Endothelial cell of umbilical vein (primary cell): ENCODE data around the gene C14orf180. TPM values are rescaled to one million over a fixed set of nuclear protein-coding genes. Genes with fewer than 3 reads are reported as not detected.

ENCODE experiments used
- BruUV-seq: library from RNA; stranded (reverse); fragments of 400-500 nt; replicated peaks from 2 replicates; lab custom pipeline; 2021; lab: Mats Ljungman, UMichigan
- CTCF ChIA-PET: fragments of 300-600, 350-600 bp; sonication (Branson Sonifier 250); formaldehyde crosslinking; loops from one replicate; lab custom pipeline; 2021; ENCODE audit warnings: antibody characterized with exemption, inconsistent platforms; lab: Charles Lee
- POLR2A ChIA-PET: fragments of 300-600, 350-600 bp; sonication (Branson Sonifier 250); formaldehyde crosslinking; loops from one replicate; lab custom pipeline; 2021; ENCODE audit warnings: antibody characterized with exemption, inconsistent platforms; lab: Charles Lee
- DNase-seq: peaks from one replicate; pipeline ENCODE4 v3.0.0-alpha.2; 2011; ENCODE audit warnings: low read depth, low spot score
- FAIRE-seq: peaks from 2 replicates; lab custom pipeline; 2011; peaks lifted over from hg19 to GRCh38; lab: Jason Lieb, UNC
- H2AFZ ChIP-seq: 2 replicates; pipeline ENCODE4 v1.6.0; 2012; ENCODE audit warnings: low read depth, low read length, control low read depth, inconsistent platforms
- H3K27ac ChIP-seq: 2 replicates; pipeline ENCODE4 v1.5.1; 2011; ENCODE audit warnings: low read depth, mild to moderate bottlenecking, control low read depth, low read length, moderate library complexity; ENCODE audit not compliant: insufficient read depth
- H3K27me3 ChIP-seq, 2 experiments: 2 replicates each; pipeline versions ENCODE4 v1.6.0 to v1.6.1; 2011; ENCODE audit warnings: low read length in 2 of 2, mixed read lengths in 1 of 2; ENCODE audit not compliant: control insufficient read depth in 2 of 2, insufficient read depth in 2 of 2
- H3K36me3 ChIP-seq, 2 experiments: 2 replicates in 1 of 2; 3 replicates in 1 of 2; pipeline ENCODE4 v1.5.1; 2011; ENCODE audit warnings: low read length in 2 of 2, mild to moderate bottlenecking in 1 of 2, moderate library complexity in 1 of 2; ENCODE audit not compliant: control insufficient read depth in 2 of 2, insufficient read depth in 2 of 2; ENCODE audit errors: extremely low read depth in 1 of 2
- H3K4me1 ChIP-seq: 3 replicates; pipeline ENCODE4 v1.5.1; 2011; ENCODE audit warnings: mild to moderate bottlenecking, low read length; ENCODE audit not compliant: control insufficient read depth, insufficient read depth; ENCODE audit errors: extremely low read depth
- H3K4me2 ChIP-seq: 2 replicates; pipeline ENCODE4 v1.6.1; 2011; ENCODE audit warnings: low read length, control low read depth, mixed read lengths; ENCODE audit not compliant: insufficient read depth
- H3K4me3 ChIP-seq, 3 experiments: fragments of 200-600 bp in 1 of 3; sonication (generic), shearing (Covaris generic) in 1 of 3; replicated peaks in 1 of 3; 2 replicates each; pipeline ENCODE4 v1.5.1; 2011 to 2016; ENCODE audit warnings: control low read depth in 3 of 3, low read length in 3 of 3, mild to moderate bottlenecking in 2 of 3, inconsistent platforms in 1 of 3, low read depth in 1 of 3, moderate library complexity in 1 of 3; ENCODE audit not compliant: insufficient read depth in 1 of 3
- H3K79me2 ChIP-seq: 2 replicates; pipeline ENCODE4 v1.6.0; 2012; ENCODE audit warnings: low read length, inconsistent platforms; ENCODE audit not compliant: control insufficient read depth, insufficient read depth
- H3K9ac ChIP-seq: replicated peaks from 2 replicates; pipeline ENCODE3; 2011; ENCODE audit warnings: low read length, control low read depth; ENCODE audit not compliant: insufficient read depth; ENCODE audit errors: extremely low read depth
- H3K9me1 ChIP-seq: replicated peaks from 3 replicates; pipeline ENCODE4 v1.6.0; 2011; ENCODE audit warnings: mild to moderate bottlenecking, low read length; ENCODE audit not compliant: control insufficient read depth, insufficient read depth; ENCODE audit errors: extremely low read depth
- H3K9me3 ChIP-seq: replicated peaks from 2 replicates; pipeline ENCODE4 v1.5.1; 2012; ENCODE audit warnings: low read length, inconsistent platforms; ENCODE audit not compliant: control insufficient read depth, insufficient read depth
- H4K20me1 ChIP-seq: replicated peaks from 2 replicates; pipeline ENCODE3; 2011; ENCODE audit warnings: mild to moderate bottlenecking, low read length; ENCODE audit not compliant: control insufficient read depth, insufficient read depth; ENCODE audit errors: extremely low read depth
- CTCF ChIP-seq, 2 donors: IDR thresholded peaks; 1 replicate in 1 of 2; 2 replicates in 1 of 2; pipeline ENCODE4 v1.5.1; 2011; ENCODE audit warnings: low read length in 2 of 2, mild to moderate bottlenecking in 2 of 2, moderate library complexity in 2 of 2, control low read depth in 1 of 2, inconsistent platforms in 1 of 2, low read depth in 1 of 2; ENCODE audit not compliant: insufficient read depth in 1 of 2; ENCODE audit errors: extremely low read depth in 1 of 2
- EZH2 ChIP-seq: IDR thresholded peaks from 2 replicates; pipeline ENCODE4 v1.6.1; 2012; ENCODE audit warnings: borderline replicate concordance, low read depth, mild to moderate bottlenecking, moderate library complexity, low read length, inconsistent platforms; ENCODE audit not compliant: severe bottlenecking
- FOS ChIP-seq: IDR thresholded peaks from 2 replicates; pipeline ENCODE4 v1.6.1; 2011; ENCODE audit warnings: mild to moderate bottlenecking, low read length, moderate library complexity, borderline replicate concordance; ENCODE audit not compliant: insufficient read depth
- GATA2 ChIP-seq: IDR thresholded peaks from 2 replicates; pipeline ENCODE4 v1.7.0; 2011; ENCODE audit warnings: low read depth, mild to moderate bottlenecking, moderate library complexity, mixed read lengths, low read length; ENCODE audit not compliant: insufficient read length, insufficient read depth
- JUN ChIP-seq: IDR thresholded peaks from 2 replicates; pipeline ENCODE4 v1.6.1; 2011; ENCODE audit warnings: borderline replicate concordance, low read depth; ENCODE audit not compliant: insufficient read length, insufficient read depth
- MAX ChIP-seq: IDR thresholded peaks from 2 replicates; pipeline ENCODE4 v1.6.1; 2011; ENCODE audit not compliant: insufficient read depth, insufficient read length
- MYC ChIP-seq: IDR thresholded peaks from one replicate; pipeline ENCODE4 v1.6.1; 2011; ENCODE audit warnings: mild to moderate bottlenecking, low read depth, low read length
- POLR2A ChIP-seq: IDR thresholded peaks from 2 replicates; pipeline ENCODE4 v1.6.1; 2012; ENCODE audit warnings: low read depth, mild to moderate bottlenecking, control low read depth, low read length
- POLR2AphosphoS5 ChIP-seq: IDR thresholded peaks from 2 replicates; pipeline ENCODE4 v1.6.1; 2012; ENCODE audit warnings: low read depth, mild to moderate bottlenecking, control low read depth, low read length, moderate library complexity; ENCODE audit not compliant: insufficient read depth
- dilution Hi-C: fragments of 300-500 bp; cut with MboI; formaldehyde crosslinking; loops from one replicate; pipeline ENCODE4 v1.15.0; 2019; ENCODE audit warnings: low sequenced_read_pairs; ENCODE audit not compliant: extremely low pct_ligation_motif_present
- intact Hi-C: fragments of 100-400 bp; cut with micrococcal nuclease; formaldehyde crosslinking; loops from one replicate; pipeline ENCODE4 v1.10.0; 2022
- polyA plus RNA-seq, 4 experiments: library from polyadenylated mRNA; depleted of rRNA in 3 of 4; stranded (reverse) in 3 of 4; unstranded in 1 of 4; fragments of >200 nt; gene quantifications; 2 replicates each; pipeline versions ENCODE4 v1.2.1 to v1.2.3, GENCODE V29; 2011 to 2012; ENCODE audit warnings: missing spikeins in 1 of 4
- total RNA-seq: library from RNA; stranded (reverse); gene quantifications from 2 replicates; pipeline ENCODE4 v1.2.3, GENCODE V29; 2021

C14orf180 gene
- total and polyA plus RNA-seq, 2 donors (not counting 3 experiments of a cell fraction or from before 2014, with no cell fraction given) = not detected

- no peak for DNase-seq
- dilution Hi-C loops = no loop called here
- TF ChIP-seq FOS = no peak
- TF ChIP-seq GATA2 = no peak
- no peak for TF ChIP-seq CTCF (IDR thresholded peaks at IDR 0.05; ENCODE audit: extremely low read depth in 1 of 2, insufficient read depth in 1 of 2, low read depth in 1 of 2, low read length in 2 of 2)
- no peak for TF ChIP-seq POLR2A
- no peak for TF ChIP-seq MAX
- no peak for TF ChIP-seq JUN
- no peak for TF ChIP-seq EZH2
- TF ChIP-seq MYC = no peak
- TF ChIP-seq POLR2AphosphoS5 = no peak
- Histone ChIP-seq H2AFZ (no peak overlapping the region), H3K27me3 (no peaks in the 10 kb centered on the region), H3K9ac (no peak overlapping the region), H4K20me1 (no peaks in the 10 kb centered on the region), H3K79me2 (no peaks in the 10 kb centered on the region), H3K9me1 (no peaks in the 10 kb centered on the region), H3K4me2 (no peak overlapping the region), H3K4me1 (no peaks in the 10 kb centered on the region), H3K9me3 (no peaks in the 10 kb centered on the region), H3K36me3 (no peaks in the 10 kb centered on the region), H3K27ac (no peak overlapping the region), H3K4me3 (no peak overlapping the region)
- ChIA-PET CTCF (no interaction called here), POLR2A (no interaction called here)
- no TSS peak for BruUV-seq
- no peak for FAIRE-seq
- intact Hi-C loops = no loop called here
Measured at GRCh38 chr14:104634138-104634760, 54.7 kb downstream of the C14orf180 start.
